ENCODE results near the gene NFILZ. TPM values are rescaled to one million over a fixed set of nuclear protein-coding genes. Genes with fewer than 3 reads are reported as not detected.

NFILZ gene
- not detected for total RNA-seq

- POLR2A ChIA-PET: no interaction called here
- peak within 1 kb of the TSS; percentile 20 for H3K27ac Mint-ChIP-seq
- no peaks in the 10 kb centered on the region for H3K9me3 Mint-ChIP-seq
- H3K27me3 Mint-ChIP-seq: no peaks in the 10 kb centered on the region
- H3K4me3 Mint-ChIP-seq: no peak within 1 kb of the TSS
- no peaks in the 10 kb centered on the region for H3K4me1 Mint-ChIP-seq
- H3K36me3 Mint-ChIP-seq (ENCODE audit: low read depth): no peaks in the 10 kb centered on the region
- CTCF ChIA-PET: no interaction called here
- DNase-seq: no peak
Measured at GRCh38 chr19:8629996-8630683, at the start of gene NFILZ. Gene NFILZ, plus strand, starts transcription at chr19:8630633. Its CDS starts 46,133 bp downstream, at chr19:8676766.

- ChIA-PET POLR2A (interaction anchor here (1.4 kb wide), 1 partner anchor 12 kb away, joined by 5 read pairs; no protein-coding TSS in a partner anchor), CTCF (interaction anchor here (0.6 to 6.1 kb wide), 35 partner anchors 9 to 1189 kb away, joined by 3 to 70 read pairs (median 4); partner anchors contain the start of genes MARCHF2 and ZNF414)
- peaks cover 34% of the 10 kb centered on the region for H3K4me1 Mint-ChIP-seq
- peak; percentile 88 for DNase-seq
- no peaks in the 10 kb centered on the region for H3K9me3 Mint-ChIP-seq
- H3K36me3 Mint-ChIP-seq (ENCODE audit: low read depth): peaks cover 12% of the 10 kb centered on the region
- peaks cover 3% of the 10 kb centered on the region for H3K27me3 Mint-ChIP-seq
- H3K27ac Mint-ChIP-seq: no peak overlapping the region
- H3K4me3 Mint-ChIP-seq: no peak overlapping the region
Measured at GRCh38 chr19:8580710-8581281, 49.6 kb upstream of the NFILZ start.

- ChIA-PET CTCF (interaction anchor here (0.7 to 2.1 kb wide), 2 partner anchors 9 to 232 kb away, joined by 3 to 6 read pairs; no protein-coding TSS in a partner anchor), POLR2A (no interaction called here)
- Mint-ChIP-seq H3K4me1 (peaks cover 5% of the 10 kb centered on the region), H3K9me3 (no peaks in the 10 kb centered on the region), H3K27me3 (no peaks in the 10 kb centered on the region), H3K4me3 (no peak overlapping the region), H3K27ac (no peak overlapping the region), H3K36me3 (ENCODE audit: low read depth) (no peaks in the 10 kb centered on the region)
- no peak for DNase-seq
Measured at GRCh38 chr19:8584965-8585893, 45.2 kb upstream of the NFILZ start.

GRCh38 chr19:8585894-8586750 lies 44.3 kb upstream of the NFILZ start:
- Mint-ChIP-seq H3K4me3 (no peak overlapping the region), H3K27me3 (peaks cover 5% of the 10 kb centered on the region), H3K27ac (no peak overlapping the region), H3K4me1 (peaks cover 1% of the 10 kb centered on the region), H3K36me3 (ENCODE audit: low read depth) (no peaks in the 10 kb centered on the region), H3K9me3 (no peaks in the 10 kb centered on the region)
- ChIA-PET CTCF (interaction anchor here (0.6 to 2.1 kb wide), 5 partner anchors 8 to 233 kb away, joined by 3 to 6 read pairs (median 3); no protein-coding TSS in a partner anchor), POLR2A (no interaction called here)
- DNase-seq: peak; percentile 70

- Mint-ChIP-seq H3K36me3 (ENCODE audit: low read depth) (peaks cover 7% of the 10 kb centered on the region), H3K27me3 (peaks cover 15% of the 10 kb centered on the region), H3K4me3 (no peak overlapping the region), H3K9me3 (peaks cover 11% of the 10 kb centered on the region), H3K27ac (no peak overlapping the region), H3K4me1 (peaks cover 13% of the 10 kb centered on the region)
- POLR2A ChIA-PET: no interaction called here
- DNase-seq: no peak
- CTCF ChIA-PET: interaction anchor here (1.0 to 3.3 kb wide), 2 partner anchors 8 to 10 kb away, joined by 3 to 19 read pairs; no protein-coding TSS in a partner anchor
Measured at GRCh38 chr19:8589177-8589714, 41.2 kb upstream of the NFILZ start.

- Mint-ChIP-seq H3K4me3 (peak overlapping the region; percentile 53), H3K27me3 (peaks cover 15% of the 10 kb centered on the region), H3K9me3 (peaks cover 17% of the 10 kb centered on the region), H3K4me1 (peaks cover 13% of the 10 kb centered on the region), H3K36me3 (ENCODE audit: low read depth) (peaks cover 7% of the 10 kb centered on the region), H3K27ac (no peak overlapping the region)
- ChIA-PET CTCF (interaction anchor here (0.7 to 1.6 kb wide), 3 partner anchors 11 to 239 kb away, joined by 3 to 11 read pairs (median 3); no protein-coding TSS in a partner anchor), POLR2A (no interaction called here)
- DNase-seq: peak; percentile 75
Measured at GRCh38 chr19:8592231-8593009, 38.0 kb upstream of the NFILZ start.

GRCh38 chr19:8593931-8594330 lies 36.5 kb upstream of the NFILZ start:
- ChIA-PET CTCF (interaction anchor here (1.2 to 4.0 kb wide), 4 partner anchors 9 to 17 kb away, joined by 3 to 23 read pairs (median 7); no protein-coding TSS in a partner anchor), POLR2A (no interaction called here)
- H3K27ac Mint-ChIP-seq: no peak overlapping the region
- peaks cover 15% of the 10 kb centered on the region for H3K27me3 Mint-ChIP-seq
- no peak overlapping the region for H3K4me3 Mint-ChIP-seq
- H3K36me3 Mint-ChIP-seq (ENCODE audit: low read depth): peaks cover 8% of the 10 kb centered on the region
- DNase-seq: no peak
- H3K4me1 Mint-ChIP-seq: peaks cover 13% of the 10 kb centered on the region
- peaks cover 17% of the 10 kb centered on the region for H3K9me3 Mint-ChIP-seq

- Mint-ChIP-seq H3K36me3 (ENCODE audit: low read depth) (peaks cover 8% of the 10 kb centered on the region), H3K27me3 (peaks cover 14% of the 10 kb centered on the region), H3K27ac (no peak overlapping the region), H3K9me3 (peaks cover 17% of the 10 kb centered on the region), H3K4me1 (peaks cover 13% of the 10 kb centered on the region), H3K4me3 (no peak overlapping the region)
- DNase-seq: no peak
- POLR2A ChIA-PET: no interaction called here
- CTCF ChIA-PET: interaction anchor here (4.0 kb wide), 1 partner anchor 15 kb away, joined by 23 read pairs; no protein-coding TSS in a partner anchor
Measured at GRCh38 chr19:8595651-8596050, 34.8 kb upstream of the NFILZ start.

GRCh38 chr19:8596168-8596567 lies 34.3 kb upstream of the NFILZ start:
- DNase-seq: no peak
- H3K4me1 Mint-ChIP-seq: peaks cover 13% of the 10 kb centered on the region
- no peak overlapping the region for H3K27ac Mint-ChIP-seq
- H3K27me3 Mint-ChIP-seq: peaks cover 9% of the 10 kb centered on the region
- ChIA-PET CTCF (interaction anchor here (4.0 kb wide), 1 partner anchor 16 kb away, joined by 23 read pairs; no protein-coding TSS in a partner anchor), POLR2A (no interaction called here)
- H3K36me3 Mint-ChIP-seq (ENCODE audit: low read depth): peaks cover 8% of the 10 kb centered on the region
- no peak overlapping the region for H3K4me3 Mint-ChIP-seq
- peaks cover 17% of the 10 kb centered on the region for H3K9me3 Mint-ChIP-seq

- peaks cover 3% of the 10 kb centered on the region for H3K9me3 Mint-ChIP-seq
- CTCF ChIA-PET: no interaction called here
- H3K4me3 Mint-ChIP-seq: no peak overlapping the region
- H3K4me1 Mint-ChIP-seq: no peaks in the 10 kb centered on the region
- H3K36me3 Mint-ChIP-seq (ENCODE audit: low read depth): peaks cover 4% of the 10 kb centered on the region
- POLR2A ChIA-PET: no interaction called here
- H3K27me3 Mint-ChIP-seq: no peaks in the 10 kb centered on the region
- no peak for DNase-seq
- no peak overlapping the region for H3K27ac Mint-ChIP-seq
Measured at GRCh38 chr19:8600064-8600463, 30.4 kb upstream of the NFILZ start.

- Mint-ChIP-seq H3K4me1 (no peaks in the 10 kb centered on the region), H3K27me3 (no peaks in the 10 kb centered on the region), H3K27ac (no peak overlapping the region), H3K36me3 (ENCODE audit: low read depth) (peaks cover 4% of the 10 kb centered on the region), H3K4me3 (no peak overlapping the region), H3K9me3 (peaks cover 6% of the 10 kb centered on the region)
- ChIA-PET CTCF (no interaction called here), POLR2A (no interaction called here)
- DNase-seq: no peak
Measured at GRCh38 chr19:8600816-8601215, 29.6 kb upstream of the NFILZ start.
